ENCODE data around the gene PHF2.

The PHF2 gene

DNA sequence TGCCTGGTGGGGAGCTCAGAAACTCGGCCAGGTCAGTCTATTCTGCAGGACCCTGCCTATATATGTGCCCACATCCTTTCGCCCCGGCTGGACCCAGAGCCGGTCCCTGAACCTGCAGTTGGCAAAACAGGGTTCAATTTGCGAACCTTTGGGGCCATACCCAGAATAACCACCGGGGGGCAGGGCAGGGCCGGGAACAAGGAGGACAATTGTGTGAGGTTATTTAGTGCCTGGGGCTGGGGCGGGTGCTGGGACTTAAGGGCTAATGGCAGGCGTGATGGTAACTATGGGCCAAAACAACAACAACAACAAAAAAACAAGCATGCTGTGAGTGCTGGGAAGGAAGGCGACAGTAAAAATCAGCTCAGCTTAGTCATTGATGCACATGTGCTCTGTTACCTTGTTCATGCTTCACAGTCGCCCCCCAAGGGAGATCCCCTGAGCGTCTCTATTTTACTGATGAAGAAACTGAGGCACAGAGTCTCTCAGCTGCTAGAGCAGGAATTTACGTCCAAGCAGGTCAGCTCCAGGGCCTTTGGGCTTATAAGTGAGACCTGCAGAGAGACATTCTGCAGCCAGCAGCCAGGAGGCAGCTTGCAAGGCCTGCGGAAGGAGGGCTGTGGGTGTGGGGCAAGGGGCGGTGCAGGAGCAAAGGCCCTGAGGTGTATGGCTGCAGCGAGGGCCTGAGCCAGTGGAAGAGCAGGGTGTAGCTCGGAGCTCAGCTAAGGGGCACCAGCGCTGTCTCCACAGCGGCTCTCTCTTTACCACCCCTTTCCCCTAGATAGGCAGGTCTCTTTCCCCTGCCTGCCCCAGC is 106.0 kb downstream of the PHF2 start:
- peak; percentile 76 for DNase-seq

DNA sequence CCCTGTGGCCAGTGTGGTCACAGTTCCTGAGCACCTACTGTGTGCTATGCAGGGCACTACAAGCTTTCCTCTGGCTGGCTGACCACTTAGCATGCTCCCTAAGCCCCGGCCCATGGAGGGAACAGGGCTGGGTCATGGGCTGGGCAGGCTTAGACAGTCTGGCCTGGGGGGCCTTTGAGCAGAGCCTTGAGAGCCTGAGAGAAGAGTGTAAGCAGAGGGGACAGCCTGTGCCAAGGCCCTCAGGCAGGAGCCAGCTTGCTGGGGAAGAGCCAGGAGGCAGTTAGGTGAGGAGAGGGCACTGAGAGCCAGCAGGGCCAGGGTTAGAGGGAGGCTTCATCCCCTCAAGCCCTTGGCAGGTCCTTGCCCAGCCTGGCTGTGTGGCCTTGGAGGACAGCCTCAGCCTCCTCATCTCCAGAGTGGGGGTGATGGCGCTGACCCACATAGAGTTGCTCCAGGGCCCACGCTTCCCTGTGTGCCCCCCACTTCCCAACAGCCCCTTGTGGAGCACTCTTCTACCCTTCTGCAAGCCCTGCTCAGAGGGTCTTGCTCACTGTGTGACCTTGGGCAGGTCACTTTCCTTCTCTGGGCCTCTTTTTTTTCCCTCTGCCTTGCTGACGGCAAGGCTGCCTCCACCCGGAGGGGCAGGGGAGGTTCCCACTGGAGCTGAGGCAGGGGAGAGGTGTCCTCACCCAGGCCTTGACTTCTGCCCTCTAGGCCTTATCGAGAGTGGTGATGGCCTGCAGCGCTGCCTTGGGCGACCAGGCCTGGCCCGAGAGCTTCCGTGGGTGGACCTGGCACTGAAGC is 107.1 kb downstream of the PHF2 start:
- DNase-seq, result no peak

DNA sequence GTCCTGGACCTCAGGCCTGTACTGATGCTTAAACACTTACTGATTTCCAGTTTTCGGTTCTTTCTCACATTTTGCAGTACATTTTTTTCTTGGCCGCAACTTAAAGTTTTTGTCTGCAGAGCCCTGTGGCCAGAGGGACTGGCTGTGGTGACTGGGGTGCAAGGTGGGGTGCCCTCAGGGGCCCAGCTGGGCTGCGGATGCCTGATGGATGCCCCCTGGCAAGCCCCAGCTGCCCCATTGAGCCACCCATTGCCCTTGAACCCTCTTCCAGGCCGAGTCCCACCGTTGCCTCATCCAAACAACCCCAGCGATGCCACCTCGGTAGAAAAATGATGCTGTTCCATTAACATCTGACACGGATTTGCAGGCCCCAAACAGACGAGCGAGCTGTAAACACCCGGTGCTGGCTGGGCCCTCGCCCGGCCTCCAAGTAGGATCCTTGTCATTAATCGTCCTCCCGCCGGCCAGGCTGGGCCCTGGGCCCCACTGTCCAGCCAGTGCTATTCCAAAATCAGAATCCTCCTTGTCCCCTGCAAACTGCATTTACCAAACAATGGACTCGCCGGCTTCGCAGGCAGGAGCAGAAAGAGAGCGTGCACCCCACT is 107.9 kb downstream of the PHF2 start:
- DNase-seq, result no peak

DNA sequence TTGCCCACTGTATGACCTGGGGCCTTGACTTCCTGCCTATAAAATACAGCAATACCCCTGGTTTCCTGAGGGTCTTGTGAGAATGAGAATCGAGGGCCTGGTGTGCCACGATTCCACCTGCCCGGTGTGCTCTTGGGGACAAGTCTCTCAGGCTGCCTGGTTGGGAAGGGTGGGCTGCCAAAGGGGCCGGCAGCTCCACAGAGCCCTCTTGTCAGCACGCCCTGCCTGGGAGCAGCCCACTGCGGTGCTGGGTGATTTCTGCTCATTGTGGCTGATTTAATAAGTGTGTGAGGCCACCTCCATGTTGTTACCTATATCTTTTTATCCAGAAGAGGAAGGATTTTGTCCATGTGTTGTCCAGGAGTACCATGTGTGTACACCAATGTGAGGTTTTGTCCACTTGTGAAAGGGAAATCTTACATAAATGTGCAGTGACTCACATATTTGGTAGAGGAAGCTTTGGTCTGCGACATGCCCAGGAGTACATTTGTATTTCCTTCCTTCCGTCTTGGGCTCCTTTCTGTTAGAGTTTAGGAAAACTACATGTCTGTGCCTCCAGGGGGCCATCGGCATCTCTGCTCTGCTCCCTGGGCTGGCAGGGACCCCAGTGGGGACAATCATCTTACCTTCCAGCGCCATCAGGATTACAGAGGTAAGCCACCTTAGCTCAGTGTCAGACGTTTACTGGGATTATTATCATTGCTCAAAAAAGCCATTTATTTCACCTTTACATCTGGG is 108.6 kb downstream of the PHF2 start:
- no peak for DNase-seq

DNA sequence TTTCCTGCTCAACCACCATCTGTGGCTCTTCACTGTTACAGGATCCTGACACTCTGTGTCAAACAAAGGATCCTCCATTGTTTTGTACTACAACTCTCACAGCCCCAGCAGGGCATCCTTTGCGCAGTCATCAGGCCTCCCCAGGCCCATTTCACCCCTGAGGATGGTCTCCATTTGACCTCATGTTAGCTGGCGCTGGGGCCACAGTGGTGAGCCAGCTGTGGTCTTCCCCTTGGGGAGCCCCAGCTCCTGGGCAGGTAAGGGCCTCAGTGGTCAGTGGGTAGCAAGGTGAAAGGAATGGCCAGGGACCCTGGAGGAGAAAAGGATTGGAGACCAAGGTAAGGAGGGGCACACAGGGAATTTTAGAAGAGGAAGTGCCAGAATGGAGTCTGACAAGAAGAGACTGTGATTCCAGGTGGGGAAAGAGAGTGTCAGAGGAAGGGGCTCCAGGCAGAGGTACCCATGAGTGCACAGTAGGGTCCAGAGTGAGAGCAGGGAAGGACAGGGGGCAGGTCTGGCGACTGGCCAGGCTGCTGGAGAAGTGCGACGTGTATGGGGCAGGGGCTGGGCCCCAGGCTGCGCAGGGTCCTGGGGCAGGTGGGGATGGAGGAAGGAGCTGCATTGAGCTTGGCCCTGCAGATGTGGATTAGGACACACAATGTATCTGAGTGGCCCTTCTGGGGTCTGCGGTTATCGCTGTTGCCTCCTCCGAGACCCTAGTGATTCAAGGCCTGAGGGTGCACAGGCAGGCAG is 109.9 kb downstream of the PHF2 start:
- DNase-seq, result no peak

DNA sequence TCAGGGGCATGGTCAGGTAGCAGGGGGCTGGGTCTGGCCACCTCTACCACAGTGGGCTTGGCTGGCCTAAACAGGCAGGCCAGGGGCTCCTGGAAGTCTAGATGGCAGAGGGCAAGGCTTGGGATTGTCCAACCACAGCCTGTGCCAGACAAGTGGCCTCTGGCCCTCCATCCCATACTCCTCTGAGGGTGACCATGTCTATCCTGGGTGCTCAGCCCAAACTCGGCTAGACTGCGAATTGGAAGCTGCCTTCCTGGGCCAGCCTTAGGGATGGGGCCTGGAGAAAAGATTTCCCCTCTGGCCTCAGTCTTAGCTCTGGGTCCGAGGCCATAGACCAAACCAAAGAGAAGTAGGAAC is 110.5 kb downstream of the PHF2 start:
- no peak for DNase-seq

DNA sequence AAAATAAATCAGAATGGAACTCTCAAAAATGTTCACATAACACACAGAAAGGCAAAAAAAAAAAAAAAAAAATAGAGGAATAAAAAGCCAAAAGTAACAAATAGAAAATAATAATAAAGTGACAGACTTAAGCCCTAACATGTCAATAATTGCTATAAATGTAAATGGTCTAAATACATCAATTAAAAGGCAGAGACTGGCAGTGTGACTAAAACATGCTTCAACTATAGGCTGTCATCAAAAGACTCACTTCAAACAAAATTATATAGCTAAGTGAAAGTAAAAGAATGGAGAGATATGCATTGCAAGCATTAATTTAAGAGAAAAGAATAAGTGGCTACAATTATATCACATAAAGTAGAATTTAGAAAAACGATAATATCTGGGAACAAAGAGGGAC is 114.2 kb downstream of the PHF2 start:
- no peak for DNase-seq

DNA sequence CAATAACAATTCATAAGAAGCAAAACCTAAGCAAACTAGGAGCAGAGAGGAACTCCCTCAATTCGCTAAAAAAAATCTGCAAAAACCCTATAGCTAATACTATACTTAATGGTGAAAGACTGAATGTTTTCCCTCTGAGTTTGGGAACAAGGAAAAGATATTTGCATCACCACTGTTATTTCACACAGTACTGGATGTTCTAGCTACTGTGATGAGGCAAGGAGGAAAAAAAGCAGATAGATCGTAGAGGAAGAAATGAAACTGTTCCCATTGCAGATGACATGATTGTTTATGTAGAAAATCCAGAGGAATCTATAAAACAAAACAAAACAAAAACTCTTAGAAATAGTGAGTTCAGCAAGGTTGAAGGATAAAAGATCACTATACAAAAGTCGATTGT is 116.7 kb downstream of the PHF2 start:
- no peak for DNase-seq

DNA sequence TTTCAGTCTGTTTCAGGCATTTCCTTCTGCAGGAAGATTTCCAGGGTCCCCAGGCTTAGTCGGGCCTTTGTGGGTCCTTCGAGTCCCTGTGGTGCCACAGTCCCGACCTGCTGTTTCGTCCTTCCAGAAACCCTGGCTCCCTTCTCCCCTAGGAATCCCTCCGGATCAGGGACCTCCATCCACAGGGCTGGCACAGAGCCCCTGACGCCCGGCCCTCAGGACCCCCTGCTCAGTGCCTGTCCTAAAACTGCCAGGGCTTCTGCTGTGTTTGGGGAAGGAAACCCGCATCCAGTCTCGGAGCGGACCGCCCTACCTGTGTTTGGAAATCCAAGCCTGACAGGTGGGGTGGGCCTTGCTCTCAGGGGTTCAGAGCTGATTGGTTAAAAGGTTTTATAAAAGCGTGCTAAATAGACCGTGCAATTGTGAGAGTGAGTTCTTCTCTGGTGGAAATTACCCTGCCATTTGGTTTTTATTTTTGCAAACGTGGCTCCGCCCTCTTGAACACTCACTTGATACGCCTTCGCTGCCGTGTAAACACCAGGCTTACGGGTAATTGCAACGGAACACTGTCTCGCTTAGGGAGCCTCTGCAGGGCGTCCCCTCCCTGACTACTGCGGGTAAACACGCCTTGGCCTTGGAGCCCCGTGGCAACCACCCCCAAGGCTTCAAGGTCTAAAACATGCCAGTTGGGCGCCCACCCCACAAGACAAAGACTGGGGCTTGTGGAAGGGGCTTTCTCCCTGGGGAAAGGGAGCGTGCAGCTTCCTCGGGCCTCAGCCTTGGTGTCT is 121.2 kb downstream of the PHF2 start:
- peak; percentile 96 for DNase-seq

DNA sequence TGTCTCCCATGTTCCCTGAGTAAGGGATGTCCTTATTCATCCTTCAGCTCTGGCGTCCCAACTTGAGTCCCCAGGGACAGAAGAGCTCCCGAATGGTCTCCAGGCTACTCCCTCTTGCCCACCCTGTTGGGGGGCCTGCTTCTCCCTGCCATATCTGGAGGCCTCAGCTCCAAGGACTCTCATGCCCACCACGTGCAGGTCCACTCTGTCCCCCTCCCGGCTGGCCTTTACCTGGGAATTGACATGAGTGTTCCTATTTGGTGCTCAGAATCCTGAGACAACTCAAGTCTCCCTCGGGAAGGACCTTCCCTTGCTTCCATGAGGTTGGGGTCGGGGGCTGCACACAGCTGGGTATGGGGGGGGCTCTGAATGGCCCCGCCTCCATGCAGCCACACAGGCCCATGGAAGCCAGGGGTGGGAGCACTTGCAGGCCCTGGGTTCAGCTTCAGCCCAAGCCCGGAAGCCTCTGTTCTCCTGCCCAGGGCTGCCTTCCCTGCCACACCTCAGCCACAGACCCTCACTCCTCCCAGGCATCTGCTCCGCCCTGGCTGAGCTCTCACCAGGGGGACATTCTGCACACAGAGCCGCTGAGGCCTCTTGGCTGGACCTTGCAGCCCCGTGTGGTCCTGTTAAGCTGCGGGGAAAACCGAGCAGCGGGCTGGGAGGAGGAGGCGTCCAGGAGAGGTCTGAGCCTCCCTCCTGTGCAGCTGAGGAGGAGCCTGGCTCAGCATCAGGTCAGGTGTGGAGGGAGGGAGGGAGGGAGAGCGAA is 121.9 kb downstream of the PHF2 start:
- DNase-seq, result no peak

DNA sequence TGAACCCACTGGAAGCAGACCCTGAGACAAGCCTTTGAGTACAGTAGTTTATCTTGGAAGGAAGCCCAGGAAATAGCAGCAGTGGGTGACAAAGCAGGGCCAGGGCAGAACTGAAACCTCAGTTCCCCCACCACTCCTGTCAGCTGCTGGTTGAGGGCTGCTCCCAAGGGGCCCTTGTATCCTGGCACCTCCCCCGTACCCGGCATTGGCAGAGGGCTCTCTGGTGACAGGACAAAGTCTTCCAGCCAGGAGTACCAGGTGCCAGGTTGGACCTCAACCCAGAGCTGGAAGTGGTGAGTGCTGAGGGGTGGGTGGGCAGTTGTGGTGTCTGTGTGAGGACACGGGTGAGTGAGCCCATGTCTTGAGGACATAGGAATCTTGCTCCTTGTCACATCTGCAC is 123.3 kb downstream of the PHF2 start:
- DNase-seq, result peak; percentile 17

DNA sequence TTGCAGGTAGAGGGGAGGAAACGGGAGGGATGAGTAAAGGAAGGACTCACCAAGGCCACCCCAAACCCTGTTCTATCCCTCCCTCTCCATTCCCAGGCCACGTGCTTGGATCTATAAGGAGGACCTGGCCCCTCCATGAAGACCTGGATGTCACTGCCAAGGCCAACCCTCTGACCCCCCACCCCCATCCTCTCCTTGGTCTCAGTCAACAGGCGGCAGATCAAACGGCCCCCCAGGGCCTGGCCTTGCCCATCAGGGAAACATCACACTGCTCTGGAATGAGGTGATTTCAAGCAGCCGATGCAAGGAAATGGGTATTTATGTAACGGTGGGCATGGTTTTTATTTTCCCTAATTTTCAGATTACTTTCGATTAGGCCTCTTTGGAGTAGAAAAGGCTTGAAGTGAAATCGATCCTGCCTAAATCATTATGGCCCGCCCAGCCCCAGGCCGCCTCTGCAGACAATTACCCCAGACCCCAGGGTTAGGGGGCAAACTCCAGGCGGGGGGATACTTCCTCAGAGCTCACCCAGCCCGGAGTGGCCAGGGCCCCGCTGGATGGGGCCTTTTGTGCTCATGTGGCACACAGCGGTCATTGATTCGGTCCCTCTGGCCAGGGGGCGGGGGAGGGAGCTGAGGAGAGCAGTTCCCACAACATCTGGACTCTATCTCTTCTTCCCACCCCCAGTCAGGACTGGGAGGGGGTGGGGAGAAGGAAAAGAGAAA is 125.3 kb downstream of the PHF2 start:
- DNase-seq, result no peak

DNA sequence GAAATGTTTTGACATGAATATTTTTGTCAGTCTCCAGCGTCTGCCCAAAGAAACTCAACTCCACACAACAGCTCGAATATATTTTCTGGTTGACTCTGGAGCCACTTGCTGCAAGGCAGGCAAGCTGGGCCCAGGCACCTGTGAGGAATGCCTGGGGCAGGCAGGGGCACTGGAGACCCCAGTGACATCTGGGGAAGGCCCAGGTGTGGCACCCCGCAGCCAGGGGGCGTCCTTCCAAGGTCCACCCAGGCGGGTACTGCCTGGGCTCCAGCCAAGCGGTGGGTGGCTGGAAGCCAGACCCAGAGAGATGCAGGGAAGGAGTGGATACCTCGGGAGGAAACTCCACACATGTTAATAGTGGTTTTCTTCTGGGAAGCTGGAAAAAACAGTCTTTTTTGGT is 125.9 kb downstream of the PHF2 start:
- DNase-seq, result no peak

DNA sequence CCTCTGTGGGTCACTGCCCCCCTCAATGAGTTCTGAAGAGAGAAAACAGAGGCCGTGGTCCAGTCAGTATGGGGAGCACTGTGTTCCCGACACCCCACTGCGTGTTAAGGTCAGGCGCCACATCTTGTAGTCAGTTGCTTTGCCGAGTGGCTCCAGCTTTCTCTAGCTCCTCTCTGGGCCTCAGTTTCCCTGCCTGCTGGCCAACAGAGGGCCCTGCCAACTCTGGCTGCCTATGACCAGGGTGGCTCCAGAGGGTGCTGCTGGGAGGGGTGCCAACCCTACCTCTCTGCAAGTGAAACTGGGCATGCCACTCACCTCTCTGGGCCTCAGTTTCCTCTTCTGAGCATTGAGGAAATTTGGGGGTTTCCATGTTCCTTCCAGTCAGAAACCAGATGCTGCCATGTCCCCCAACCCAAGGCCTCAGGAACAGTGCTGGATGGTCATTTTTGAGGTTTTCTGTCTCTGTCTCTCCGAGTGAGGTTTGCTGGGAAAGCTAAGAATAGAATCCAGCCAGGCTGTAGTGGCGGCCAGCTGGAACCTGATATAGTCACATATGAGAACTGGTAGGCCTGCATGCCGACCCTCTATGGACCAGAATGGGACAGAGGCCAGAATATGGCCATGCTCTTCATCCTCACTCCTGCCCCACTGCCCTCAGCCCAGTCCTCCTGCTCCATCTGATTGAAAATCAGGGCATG is 132.1 kb downstream of the PHF2 start:
- DNase-seq, result no peak

DNA sequence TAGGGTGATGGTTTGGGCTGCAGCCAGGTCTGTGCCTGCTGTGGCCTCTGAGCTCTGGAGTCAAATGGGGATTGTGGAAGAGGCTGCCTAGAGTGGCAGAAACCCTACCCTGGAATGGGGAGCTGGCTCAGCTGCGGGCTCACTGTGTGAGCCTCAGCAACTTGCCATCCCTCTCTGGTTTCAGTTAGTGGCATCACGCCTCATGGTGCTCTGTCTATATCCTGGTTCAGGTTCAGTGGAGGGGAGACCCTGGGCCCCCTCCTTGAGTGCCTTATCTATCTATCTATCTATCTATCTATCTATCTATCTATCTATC is 132.6 kb downstream of the PHF2 start:
- no peak for DNase-seq

DNA sequence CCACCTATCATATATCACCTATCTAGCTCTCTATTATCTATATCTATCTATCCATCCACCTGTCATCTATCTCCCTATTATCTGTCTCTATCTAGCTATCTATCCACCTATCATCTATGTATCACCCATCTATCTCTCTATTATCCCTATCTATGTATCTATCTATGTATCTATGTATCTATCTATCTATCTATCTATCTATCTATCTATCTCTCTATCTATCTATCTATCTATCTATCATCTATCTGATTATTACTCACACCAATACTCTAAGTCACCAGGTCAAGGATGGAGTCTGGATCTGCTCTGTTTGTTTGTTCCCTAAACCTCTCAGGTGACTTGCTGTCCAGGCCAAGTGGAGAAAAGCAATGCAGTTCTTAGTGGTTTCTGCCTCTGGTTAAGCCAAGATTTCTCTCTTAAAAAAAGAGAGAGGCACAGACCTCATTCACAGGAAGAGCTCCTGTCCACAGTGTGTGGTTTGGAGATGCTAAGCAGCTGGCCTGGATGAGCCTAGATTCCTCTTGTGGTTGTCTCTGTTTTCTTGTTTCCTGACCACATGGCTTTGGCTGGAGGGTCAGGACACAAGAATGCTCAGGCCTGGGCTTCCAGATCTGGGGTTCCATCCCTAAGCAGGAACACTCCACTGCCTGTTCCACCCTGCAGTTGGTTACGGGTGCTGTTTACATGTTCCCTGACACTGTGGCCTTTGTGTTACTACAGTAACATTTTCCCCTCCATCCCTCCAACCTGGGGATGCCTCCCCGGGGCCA is 133.4 kb downstream of the PHF2 start:
- DNase-seq, result no peak

DNA sequence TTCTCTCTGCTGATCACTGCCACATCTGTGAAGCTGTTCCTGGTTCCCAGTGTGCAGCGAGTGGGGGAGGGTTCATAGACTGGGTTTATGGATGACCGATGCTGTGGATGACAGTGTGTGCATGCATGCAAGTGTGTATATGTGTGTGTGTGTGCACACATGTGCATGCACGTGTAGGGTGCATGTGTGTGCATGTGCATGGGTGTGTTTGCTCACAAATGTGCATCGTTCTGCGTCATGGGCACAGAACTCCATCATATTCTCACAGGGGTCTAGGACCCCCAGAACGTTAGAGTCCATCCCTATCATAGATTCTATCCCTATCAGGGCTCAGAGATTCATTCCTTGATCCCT is 134.0 kb downstream of the PHF2 start:
- DNase-seq, result no peak

DNA sequence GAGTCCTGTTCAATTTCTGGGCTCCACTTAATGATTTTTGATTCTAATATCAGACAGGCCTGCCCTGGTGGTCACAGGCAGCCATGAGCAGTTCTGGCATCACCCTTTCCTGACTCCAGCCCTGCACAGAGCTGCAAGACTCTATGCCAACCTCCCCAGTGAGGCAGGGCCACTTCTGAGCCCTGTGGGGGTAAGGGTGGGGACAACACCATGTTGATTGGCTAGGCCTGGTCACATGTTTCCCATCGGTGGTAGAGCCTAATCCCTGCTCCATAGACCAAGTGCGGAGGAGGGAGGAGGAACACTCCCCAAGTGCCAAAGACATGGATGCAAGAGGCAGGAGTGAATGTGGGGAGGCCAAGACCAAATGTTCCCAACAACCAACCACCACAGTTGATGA is 134.6 kb downstream of the PHF2 start:
- no peak for DNase-seq

DNA sequence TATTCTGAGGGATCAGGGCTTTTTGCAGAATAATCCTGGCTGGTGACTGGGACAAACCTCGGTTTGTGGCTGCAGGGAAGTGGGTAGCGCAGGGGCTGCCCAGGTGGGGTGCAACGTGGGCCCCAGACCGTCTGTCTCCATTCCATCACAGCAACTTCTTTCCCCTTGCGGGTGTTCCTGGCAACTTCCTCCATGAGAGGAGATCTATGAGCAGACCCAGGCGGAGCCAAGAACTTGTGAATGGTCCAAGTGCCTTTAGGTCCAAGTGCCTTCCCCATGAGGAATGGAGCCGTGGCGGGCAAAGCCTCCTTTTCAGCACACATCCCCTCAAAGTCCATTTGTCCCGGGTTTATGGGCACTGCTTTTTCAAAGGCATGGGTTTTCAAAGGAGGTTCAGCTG is 136.5 kb downstream of the PHF2 start:
- no peak for DNase-seq

Data from NCI-H1436 (cell line).